Glomerular visceral epithelial cell (primary cell): ENCODE measurements around the gene GPC6.

Experiments used
- DNase-seq: peaks from one replicate; pipeline ENCODE4 v3.0.0-alpha.2; 2016; ENCODE audit errors: extremely low spot score

The GPC6 gene

GRCh38 chr13:94033098-94033497 is 806.5 kb downstream of the GPC6 start:
- DNase-seq, result no peak

DNA sequence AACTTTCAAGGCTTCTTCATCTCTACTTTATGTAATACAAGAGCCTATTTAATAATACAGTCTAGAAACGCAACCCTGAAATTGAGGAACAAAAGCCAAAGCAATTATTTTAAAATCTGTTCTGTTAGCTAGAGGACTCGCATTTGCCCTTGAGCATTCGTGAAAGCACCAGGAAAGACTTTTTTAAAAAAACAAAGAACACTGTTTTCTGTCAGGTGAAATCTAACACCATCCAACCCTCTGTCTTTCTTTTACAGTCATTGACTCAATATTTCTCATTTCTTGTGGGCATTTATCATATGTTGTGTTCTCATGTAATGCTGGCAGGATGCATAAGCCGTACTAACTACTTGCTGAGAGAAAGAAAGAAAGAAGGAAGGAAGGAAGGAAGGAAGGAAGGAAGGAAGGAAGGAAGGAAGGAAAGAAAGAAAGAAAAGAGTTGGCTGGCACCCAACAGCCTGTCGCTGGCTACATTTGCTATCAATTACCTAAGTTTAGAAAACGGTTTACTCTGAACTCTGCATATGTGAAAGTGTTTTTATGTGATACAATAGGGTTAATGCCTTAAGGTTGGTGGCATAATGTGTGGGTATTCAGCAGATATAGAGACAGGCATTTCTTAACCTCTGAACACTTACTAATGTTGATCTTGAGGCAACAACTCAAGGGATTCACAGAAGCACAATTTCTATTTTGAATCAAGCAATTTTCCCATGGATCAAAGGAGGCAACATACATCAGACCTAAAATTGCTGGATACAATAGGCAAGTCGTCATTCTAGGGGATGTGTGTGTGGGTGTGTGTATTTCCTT is 807.4 kb downstream of the GPC6 start:
- DNase-seq, result no peak

DNA sequence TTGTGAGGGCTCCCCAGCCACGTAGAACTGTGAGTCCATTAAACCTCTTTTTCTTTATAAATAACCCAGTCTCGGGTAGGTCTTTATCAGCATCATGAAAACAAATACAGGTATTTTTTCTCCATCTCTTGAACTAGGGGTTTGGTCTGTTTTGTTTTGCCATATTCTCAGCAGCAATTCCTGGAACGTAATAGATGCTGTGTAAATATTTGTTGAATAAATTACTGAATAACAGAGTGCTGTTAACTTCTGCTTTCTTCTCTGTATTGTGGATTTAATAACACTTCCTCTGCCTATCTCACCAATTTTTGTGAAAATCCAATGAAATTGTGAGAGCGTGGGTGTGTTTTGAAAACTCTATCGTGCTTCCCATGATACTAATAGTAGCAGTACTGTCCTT is 823.4 kb downstream of the GPC6 start:
- no peak for DNase-seq

DNA sequence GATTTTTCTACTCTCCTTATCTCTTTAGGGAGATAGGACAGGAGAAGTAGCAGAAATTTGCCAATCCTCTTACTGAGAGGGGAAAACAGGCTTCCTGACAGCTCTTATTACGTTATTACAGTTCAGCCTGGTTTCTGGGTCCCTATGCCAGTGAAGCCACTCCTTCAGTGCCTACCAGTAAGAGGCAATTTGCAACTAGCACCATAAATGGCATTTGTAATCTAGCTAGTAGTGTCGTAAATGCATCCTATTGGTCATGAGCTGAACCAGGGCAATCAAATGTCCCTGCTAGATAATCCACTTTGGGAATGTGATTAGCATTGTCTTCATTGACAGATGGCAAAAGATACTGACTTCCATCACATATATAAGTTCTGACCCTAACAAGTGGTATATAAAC is 824.1 kb downstream of the GPC6 start:
- DNase-seq, result no peak

- DNase-seq, result no peak
Measured at GRCh38 chr13:94053986-94054593, 827.5 kb downstream of the GPC6 start.

DNA sequence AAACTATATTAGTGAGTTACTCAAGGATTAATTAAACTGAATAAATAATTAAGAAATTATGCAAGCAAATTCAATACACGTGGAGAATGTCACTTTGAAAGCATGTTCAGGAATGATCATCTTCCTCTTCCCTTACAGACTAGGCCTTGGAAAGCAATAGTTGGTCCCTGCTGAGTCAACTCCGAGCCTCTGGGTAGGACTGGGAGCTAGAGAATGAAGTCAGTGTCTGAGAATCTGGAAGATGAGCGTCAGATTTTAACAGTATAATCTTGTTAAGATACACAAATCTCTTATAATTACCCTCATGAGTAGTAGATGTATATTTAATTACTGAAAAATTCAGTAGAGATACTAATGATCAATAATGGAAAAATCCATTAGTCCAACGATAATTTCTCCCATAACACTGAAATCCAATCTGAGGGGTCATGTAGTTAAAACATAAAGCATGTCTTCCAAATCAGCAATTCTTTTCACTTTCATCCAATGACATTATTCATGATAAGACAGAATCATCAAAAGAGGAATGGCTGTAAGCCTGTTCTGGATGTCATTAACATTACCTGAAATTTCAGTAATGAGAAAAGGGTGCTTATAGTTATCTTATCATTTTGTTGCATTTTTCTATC is 829.9 kb downstream of the GPC6 start:
- DNase-seq, result no peak

DNA sequence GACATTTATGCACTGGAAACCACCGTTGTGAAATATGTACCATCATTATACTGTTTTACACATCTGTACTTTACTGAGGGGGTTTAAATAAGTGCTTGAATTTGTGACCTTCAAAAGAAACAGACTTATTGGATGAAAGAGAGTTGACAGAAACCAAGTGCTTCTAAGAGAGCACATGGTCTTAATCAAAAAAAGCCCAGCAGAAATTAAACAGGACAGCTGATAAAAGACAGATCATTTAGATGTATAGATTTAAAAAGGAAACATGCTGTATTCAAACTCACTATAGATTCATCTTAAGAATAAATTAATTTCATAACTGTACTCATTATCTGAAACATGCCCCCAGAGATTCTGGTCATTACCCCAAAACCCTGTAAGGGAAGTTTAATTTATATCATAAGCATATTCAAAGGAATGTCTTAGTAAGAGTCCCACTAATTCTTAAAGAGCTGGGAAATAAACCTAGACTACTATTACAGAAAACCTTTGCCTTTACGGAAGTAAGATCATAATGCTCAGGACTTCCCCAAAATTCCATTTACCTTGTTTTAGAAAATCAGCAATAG is 831.1 kb downstream of the GPC6 start:
- no peak for DNase-seq

- no peak for DNase-seq
Measured at GRCh38 chr13:94058821-94059360, 832.3 kb downstream of the GPC6 start.

GRCh38 chr13:94061301-94061700 is 834.7 kb downstream of the GPC6 start:
- peak; percentile 23 for DNase-seq

GRCh38 chr13:94063096-94063495 is 836.5 kb downstream of the GPC6 start:
- no peak for DNase-seq

DNA sequence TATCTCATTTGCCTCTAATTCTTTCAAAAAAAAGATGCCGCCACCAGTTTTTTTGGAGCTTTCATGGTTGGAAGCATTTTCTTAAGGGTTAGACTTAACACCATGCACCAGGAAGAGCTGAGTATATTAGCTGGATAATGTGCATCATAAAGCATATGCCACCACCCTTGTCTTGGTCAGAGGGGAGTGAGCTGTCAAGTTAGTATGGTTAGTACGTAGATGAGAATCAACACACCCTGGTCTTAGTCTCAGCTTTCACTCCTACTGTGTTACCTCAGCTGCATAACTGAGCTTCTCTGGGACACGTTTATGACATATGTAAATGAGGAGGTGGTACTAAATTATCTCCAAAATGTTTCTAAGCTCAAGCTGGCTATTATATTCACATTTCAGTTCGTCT is 837.2 kb downstream of the GPC6 start:
- DNase-seq, result no peak

- peak; percentile 14 for DNase-seq
Measured at GRCh38 chr13:94065741-94066140, 839.1 kb downstream of the GPC6 start.

DNA sequence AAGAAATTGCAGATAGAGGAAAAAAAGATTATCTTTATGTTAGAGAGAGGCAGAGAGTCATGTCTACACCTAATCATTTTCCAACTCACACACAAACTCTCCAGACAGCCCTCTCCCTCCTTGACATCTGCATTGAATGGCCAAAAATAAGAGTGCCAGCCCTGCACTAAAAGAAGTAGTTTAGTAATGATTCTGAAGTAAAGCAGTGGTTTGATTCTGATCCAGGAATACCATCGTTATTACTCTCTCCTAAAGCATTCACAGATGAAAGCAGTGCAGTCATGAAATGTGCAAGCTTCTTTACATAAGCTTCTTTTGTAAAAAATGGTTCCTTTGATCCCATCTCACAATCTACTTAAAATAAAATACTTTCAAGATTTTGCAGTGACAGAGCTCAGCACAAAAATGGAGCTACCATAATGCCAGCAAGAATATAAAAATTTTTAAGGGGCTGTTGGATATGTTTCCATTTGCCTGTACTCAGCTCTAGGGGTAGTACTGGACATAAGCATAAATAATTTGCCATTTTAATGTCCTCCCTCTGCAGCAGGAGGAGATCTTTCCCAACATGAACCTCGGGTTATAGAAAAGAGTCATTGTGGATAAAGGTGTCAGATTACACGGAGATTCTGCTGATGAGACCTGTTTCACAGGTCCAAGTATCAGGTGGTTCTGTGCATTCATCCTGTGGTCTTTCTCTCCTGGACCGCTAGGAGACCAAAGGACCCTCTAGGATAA is 846.6 kb downstream of the GPC6 start:
- peak; percentile 34 for DNase-seq

GRCh38 chr13:94079876-94080275 is 853.3 kb downstream of the GPC6 start:
- no peak for DNase-seq

DNA sequence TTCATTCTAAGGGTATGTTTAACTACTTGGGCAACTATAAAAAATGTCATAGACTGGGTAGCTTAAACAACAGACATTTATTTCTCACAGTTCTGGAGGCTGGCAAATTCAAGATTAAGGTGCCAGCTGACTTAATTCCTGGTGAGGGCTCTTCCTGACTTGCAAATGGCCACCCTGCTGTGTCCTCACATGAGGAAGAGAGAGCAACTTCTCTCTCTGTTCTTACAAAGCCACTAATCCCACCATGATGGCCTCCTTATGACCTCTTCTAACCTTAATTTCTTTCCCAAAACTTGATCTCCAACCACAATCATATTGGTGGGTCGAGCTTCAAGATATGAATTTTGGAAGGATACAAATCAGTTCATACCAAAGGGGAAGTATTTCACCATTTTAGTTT is 853.9 kb downstream of the GPC6 start:
- DNase-seq, result no peak

DNA sequence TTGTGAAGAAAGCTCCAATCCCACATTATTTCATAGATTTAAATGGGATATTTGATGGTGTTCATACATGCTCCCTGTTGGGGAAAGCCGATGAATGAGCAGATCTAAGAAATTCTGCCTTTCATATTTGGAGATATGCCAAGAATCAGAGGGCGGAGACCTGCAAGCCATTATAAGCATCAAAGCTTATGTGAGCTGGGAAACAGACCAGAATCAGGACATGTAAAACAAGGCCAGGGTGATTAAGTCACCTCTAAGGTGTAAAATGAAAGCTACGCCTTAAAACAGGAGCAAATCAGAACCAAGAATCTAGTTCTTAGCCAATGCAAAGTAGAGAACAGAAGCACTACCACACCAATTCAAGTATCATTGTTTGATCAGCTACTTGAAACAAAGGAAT is 860.5 kb downstream of the GPC6 start:
- no peak for DNase-seq

GRCh38 chr13:94088742-94089141 is 862.1 kb downstream of the GPC6 start:
- no peak for DNase-seq

- no peak for DNase-seq
Measured at GRCh38 chr13:94090773-94091480, 864.3 kb downstream of the GPC6 start.

- DNase-seq, result no peak
Measured at GRCh38 chr13:94093652-94094315, 867.2 kb downstream of the GPC6 start.

DNA sequence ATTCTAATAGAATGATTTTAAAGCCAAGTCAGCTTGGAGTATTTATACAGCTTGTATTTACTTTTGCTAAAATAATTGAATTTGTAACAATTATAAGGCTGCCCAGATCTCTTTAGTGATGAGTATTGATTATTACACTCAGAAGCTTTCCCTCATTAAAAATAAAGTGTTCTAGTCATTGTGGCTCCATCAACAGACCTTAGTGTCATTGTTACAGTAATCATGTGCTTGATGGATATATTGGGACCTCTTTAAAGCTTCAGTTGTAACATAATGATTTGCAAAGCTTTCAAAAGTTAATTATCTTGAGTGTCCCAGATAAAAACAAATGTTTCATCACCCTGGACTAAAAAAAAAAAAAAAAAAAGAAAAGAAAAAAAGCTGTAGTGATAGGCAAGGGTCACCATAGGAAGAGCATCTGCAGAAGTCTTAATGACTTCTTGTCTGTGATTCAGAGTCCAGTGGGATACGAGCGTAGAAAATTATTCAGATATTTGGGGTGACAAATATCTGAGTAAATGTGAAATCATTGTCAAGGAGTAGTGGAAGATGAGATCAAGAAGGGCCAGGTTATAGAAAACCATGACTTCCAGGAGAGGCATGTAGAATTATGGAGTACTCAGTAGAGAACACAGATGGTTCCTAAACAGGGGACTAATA is 883.2 kb downstream of the GPC6 start:
- DNase-seq, result no peak
